Mesendoderm (in vitro differentiated cells): ENCODE data around the gene WASF3.

Experiments used
- DNase-seq: peaks from one replicate; pipeline ENCODE4 v3.0.0; 2013
- H2AK5ac ChIP-seq: 2 replicates; pipeline ENCODE4 v1.6.1; 2013; ENCODE audit warnings: low read length, inconsistent platforms
- H2BK120ac ChIP-seq: 2 replicates; pipeline ENCODE4 v1.6.1; 2013; ENCODE audit warnings: low read depth, mild to moderate bottlenecking, low read length, moderate library complexity, mixed read lengths
- H2BK15ac ChIP-seq: replicated peaks from 2 replicates; pipeline ENCODE4 v1.6.1; 2013; ENCODE audit warnings: low read depth, mild to moderate bottlenecking, moderate library complexity
- H2BK5ac ChIP-seq: 2 replicates; pipeline ENCODE4 v1.6.1; 2013; ENCODE audit warnings: low read length, inconsistent platforms
- H3K18ac ChIP-seq: 2 replicates; pipeline ENCODE4 v1.6.1; 2013; ENCODE audit warnings: mild to moderate bottlenecking, low read length, mixed read lengths
- H3K23ac ChIP-seq: one replicate; pipeline ENCODE4 v1.6.1; 2013; ENCODE audit warnings: low read length
- H3K27ac ChIP-seq: 2 replicates; pipeline ENCODE4 v1.5.1; 2013; ENCODE audit warnings: low read depth, mild to moderate bottlenecking, inconsistent platforms, low read length, moderate library complexity
- H3K27me3 ChIP-seq: 2 replicates; pipeline ENCODE4 v1.6.1; 2013; ENCODE audit warnings: low read length, control low read depth, mild to moderate bottlenecking, inconsistent platforms; ENCODE audit not compliant: insufficient read depth, poor library complexity
- H3K36me3 ChIP-seq: 2 replicates; pipeline ENCODE4 v1.6.1; 2013; ENCODE audit warnings: low read length, inconsistent platforms; ENCODE audit not compliant: control insufficient read depth, insufficient read depth
- H3K4ac ChIP-seq: one replicate; pipeline ENCODE4 v1.6.1; 2013; ENCODE audit warnings: low read depth, mild to moderate bottlenecking, low read length, moderate library complexity
- H3K4me1 ChIP-seq: 2 replicates; pipeline ENCODE4 v1.6.1; 2013; ENCODE audit warnings: low read depth, low read length, inconsistent platforms; ENCODE audit not compliant: control insufficient read depth
- H3K4me2 ChIP-seq: 2 replicates; pipeline ENCODE4 v1.6.1; 2013; ENCODE audit warnings: low read length
- H3K4me3 ChIP-seq: 2 replicates; pipeline ENCODE4 v1.5.1; 2013; ENCODE audit warnings: mild to moderate bottlenecking, low read length
- H3K56ac ChIP-seq: one replicate; pipeline ENCODE4 v1.6.1; 2013; ENCODE audit warnings: low read length
- H3K79me1 ChIP-seq: 2 replicates; pipeline ENCODE4 v1.6.1; 2013; ENCODE audit warnings: low read length, inconsistent platforms
- H3K79me2 ChIP-seq: 2 replicates; pipeline ENCODE4 v1.6.1; 2013; ENCODE audit warnings: mild to moderate bottlenecking, low read length; ENCODE audit not compliant: control insufficient read depth, insufficient read depth
- H3K9ac ChIP-seq: 2 replicates; pipeline ENCODE4 v1.6.1; 2013; ENCODE audit warnings: low read length, inconsistent platforms
- H4K5ac ChIP-seq: one replicate; pipeline ENCODE4 v1.6.1; 2013; ENCODE audit warnings: low read length
- H4K8ac ChIP-seq: one replicate; pipeline ENCODE4 v1.6.1; 2013; ENCODE audit warnings: low read depth, mild to moderate bottlenecking, control low read depth, low read length, moderate library complexity
- WGBS: extraction: QIAGEN DNeasy Blood & Tissue Kit; methylation state at CpG from one replicate; pipeline ENCODE4 v1.1.7; 2013; ENCODE audit warnings: low lambda C conversion rate, missing lambda C conversion rate; ENCODE audit not compliant: insufficient coverage; ENCODE audit errors: extremely low coverage; 5-methylcytosine and 5-hydroxymethylcytosine counted together

The WASF3 gene

GRCh38 chr13:26539738-26540292, 17.7 kb upstream of the WASF3 start:
- Histone ChIP-seq H3K23ac (no peak overlapping the region), H2BK120ac (no peak overlapping the region), H3K79me2 (no peaks in the 10 kb centered on the region), H3K27me3 (no peaks in the 10 kb centered on the region), H3K4me2 (no peak overlapping the region), H3K18ac (no peak overlapping the region), H3K9ac (no peak overlapping the region), H3K4ac (no peak overlapping the region), H3K56ac (no peak overlapping the region), H2AK5ac (no peak overlapping the region), H3K79me1 (no peaks in the 10 kb centered on the region), H2BK15ac (no peak overlapping the region), H4K5ac (no peak overlapping the region), H4K8ac (no peak overlapping the region), H3K4me1 (no peaks in the 10 kb centered on the region), H3K4me3 (no peak overlapping the region), H3K36me3 (no peaks in the 10 kb centered on the region), H3K27ac (no peak overlapping the region), H2BK5ac (no peak overlapping the region)
- no peak for DNase-seq
- WGBS = no CpG with 5 or more reads among the region's 2 CpGs

GRCh38 chr13:26540334-26540733, 17.1 kb upstream of the WASF3 start:
- Histone ChIP-seq H3K56ac (no peak overlapping the region), H4K5ac (no peak overlapping the region), H3K4me3 (no peak overlapping the region), H3K18ac (no peak overlapping the region), H4K8ac (no peak overlapping the region), H3K79me2 (no peaks in the 10 kb centered on the region), H3K79me1 (no peaks in the 10 kb centered on the region), H3K36me3 (no peaks in the 10 kb centered on the region), H3K4me2 (no peak overlapping the region), H3K9ac (no peak overlapping the region), H2BK120ac (no peak overlapping the region), H2BK5ac (no peak overlapping the region), H3K4ac (no peak overlapping the region), H3K23ac (no peak overlapping the region), H2BK15ac (no peak overlapping the region), H2AK5ac (no peak overlapping the region), H3K4me1 (no peaks in the 10 kb centered on the region), H3K27ac (no peak overlapping the region), H3K27me3 (no peaks in the 10 kb centered on the region)
- WGBS = no CpG with 5 or more reads among the region's 3 CpGs
- DNase-seq = no peak

GRCh38 chr13:26541041-26541440, 16.4 kb upstream of the WASF3 start:
- H4K5ac ChIP-seq = no peak overlapping the region
- H4K8ac ChIP-seq = no peak overlapping the region
- H3K9ac ChIP-seq = no peak overlapping the region
- no peak overlapping the region for H3K23ac ChIP-seq
- no peaks in the 10 kb centered on the region for H3K27me3 ChIP-seq
- H3K4me1 ChIP-seq = no peaks in the 10 kb centered on the region
- H3K4ac ChIP-seq = no peak overlapping the region
- H3K4me3 ChIP-seq = no peak overlapping the region
- H2BK5ac ChIP-seq = no peak overlapping the region
- no peak overlapping the region for H3K18ac ChIP-seq
- H2BK120ac ChIP-seq = no peak overlapping the region
- H3K4me2 ChIP-seq = no peak overlapping the region
- no peak overlapping the region for H2AK5ac ChIP-seq
- H2BK15ac ChIP-seq = no peak overlapping the region
- H3K79me2 ChIP-seq = no peaks in the 10 kb centered on the region
- H3K56ac ChIP-seq = no peak overlapping the region
- no peaks in the 10 kb centered on the region for H3K79me1 ChIP-seq
- no peaks in the 10 kb centered on the region for H3K36me3 ChIP-seq
- no CpG with 5 or more reads among the region's 5 CpGs for WGBS
- no peak overlapping the region for H3K27ac ChIP-seq
- DNase-seq = no peak

- Histone ChIP-seq H4K5ac (no peak overlapping the region), H3K27me3 (no peaks in the 10 kb centered on the region), H2BK5ac (no peak overlapping the region), H4K8ac (no peak overlapping the region), H3K79me2 (no peaks in the 10 kb centered on the region), H3K23ac (no peak overlapping the region), H3K56ac (no peak overlapping the region), H3K4me3 (no peak overlapping the region), H2AK5ac (no peak overlapping the region), H3K4me1 (no peaks in the 10 kb centered on the region), H3K4ac (no peak overlapping the region), H2BK120ac (no peak overlapping the region), H3K4me2 (no peak overlapping the region), H3K36me3 (no peaks in the 10 kb centered on the region), H3K79me1 (no peaks in the 10 kb centered on the region), H3K27ac (no peak overlapping the region), H3K9ac (no peak overlapping the region), H2BK15ac (no peak overlapping the region), H3K18ac (no peak overlapping the region)
- no peak for DNase-seq
- WGBS = no CpG with 5 or more reads among the region's 6 CpGs
These were observed 15.6 kb upstream of the WASF3 start for GRCh38 chr13:26541678-26542568.

GRCh38 chr13:26544707-26545106, 12.8 kb upstream of the WASF3 start:
- no peak overlapping the region for H2BK120ac ChIP-seq
- no CpG with 5 or more reads among the region's 8 CpGs for whole genome bisulfite sequencing

More at GRCh38 chr13:26544707-26545106, 12.8 kb upstream of the WASF3 start:
- Histone ChIP-seq H3K27me3 (no peaks in the 10 kb centered on the region), H3K9ac (no peak overlapping the region), H3K4me3 (no peak overlapping the region), H3K4me2 (no peak overlapping the region), H3K56ac (no peak overlapping the region), H3K4ac (no peak overlapping the region), H2BK15ac (no peak overlapping the region), H3K79me1 (no peaks in the 10 kb centered on the region), H4K5ac (no peak overlapping the region), H3K27ac (no peak overlapping the region), H4K8ac (no peak overlapping the region), H3K36me3 (no peaks in the 10 kb centered on the region), H3K23ac (no peak overlapping the region), H2AK5ac (no peak overlapping the region), H3K79me2 (no peaks in the 10 kb centered on the region), H3K18ac (no peak overlapping the region), H2BK5ac (no peak overlapping the region), H3K4me1 (no peaks in the 10 kb centered on the region)
- DNase-seq = no peak
